ENCODE measurements around the gene TASP1. TPM values are rescaled to one million over a fixed set of nuclear protein-coding genes. Genes with fewer than 3 reads are reported as not detected.

Gene TASP1
- total RNA-seq, 4 donors from 2014 or later: 1.7 to 4.2 (median 2.7) TPM

GRCh38 chr20:13428684-13429083 lies 210.0 kb downstream of the TASP1 start:
- no peaks in the 10 kb centered on the region for H3K27me3 ChIP-seq
- H3K36me3 ChIP-seq: peaks cover 0 to 2% of the 10 kb centered on the region in 2 donors
- in situ Hi-C loops (cut with MboI; ENCODE audit: low sequenced_read_pairs in 4 of 4) (no loop called here), intact Hi-C loops (cut with DNase I; ENCODE audit: low total_unique reads) (no loop called here)
- no peaks in the 10 kb centered on the region for H3K4me1 ChIP-seq
- TF ChIP-seq CTCF (IDR thresholded peaks at IDR 0.05 in 4 of 5, conservative IDR thresholded peaks at IDR 0.05 in 1 of 5) (no peak), POLR2A (IDR thresholded peaks at IDR 0.05) (no peak)
- ATAC-seq (no peak), DNase-seq (no peak)
- no peak overlapping the region for H3K27ac ChIP-seq
- H3K9me3 ChIP-seq: no peaks in the 10 kb centered on the region
- no peak overlapping the region for H3K4me3 ChIP-seq

- ATAC-seq: no peak
- Histone ChIP-seq H3K4me3 (no peak overlapping the region), H3K4me1 (no peaks in the 10 kb centered on the region), H3K36me3 (no peaks in the 10 kb centered on the region), H3K9me3 (no peaks in the 10 kb centered on the region), H3K27me3 (no peaks in the 10 kb centered on the region), H3K27ac (no peak overlapping the region)
- TF ChIP-seq CTCF (IDR thresholded peaks at IDR 0.05 in 4 of 5, conservative IDR thresholded peaks at IDR 0.05 in 1 of 5) (no peak), POLR2A (IDR thresholded peaks at IDR 0.05) (no peak)
- in situ Hi-C loops (cut with MboI; ENCODE audit: low sequenced_read_pairs in 4 of 4): no loop called here
- intact Hi-C loops (cut with DNase I; ENCODE audit: low total_unique reads): no loop called here
- DNase-seq: no peak
These were observed 211.9 kb downstream of the TASP1 start for GRCh38 chr20:13426870-13427269.

GRCh38 chr20:13425381-13426135 lies 213.2 kb downstream of the TASP1 start:
- Histone ChIP-seq H3K4me3 (no peak overlapping the region), H3K4me1 (no peaks in the 10 kb centered on the region), H3K36me3 (no peaks in the 10 kb centered on the region), H3K27ac (no peak overlapping the region), H3K27me3 (no peaks in the 10 kb centered on the region), H3K9me3 (no peaks in the 10 kb centered on the region)
- DNase-seq (no peak), ATAC-seq (no peak)
- intact Hi-C loops (cut with DNase I; ENCODE audit: low total_unique reads) (no loop called here), in situ Hi-C loops (cut with MboI; ENCODE audit: low sequenced_read_pairs in 4 of 4) (no loop called here)
- no peak for TF ChIP-seq POLR2A (IDR thresholded peaks at IDR 0.05)
- TF ChIP-seq CTCF (IDR thresholded peaks at IDR 0.05 in 4 of 5, conservative IDR thresholded peaks at IDR 0.05 in 1 of 5): no peak

GRCh38 chr20:13424174-13424833 lies 214.4 kb downstream of the TASP1 start:
- DNase-seq: no peak
- no peaks in the 10 kb centered on the region for H3K36me3 ChIP-seq
- no peak overlapping the region for H3K4me3 ChIP-seq
- H3K27ac ChIP-seq: no peak overlapping the region
- no peak for ATAC-seq
- intact Hi-C loops (cut with DNase I; ENCODE audit: low total_unique reads) (no loop called here), in situ Hi-C loops (cut with MboI; ENCODE audit: low sequenced_read_pairs in 4 of 4) (no loop called here)
- no peaks in the 10 kb centered on the region for H3K27me3 ChIP-seq
- H3K9me3 ChIP-seq: no peaks in the 10 kb centered on the region
- H3K4me1 ChIP-seq: no peaks in the 10 kb centered on the region
- TF ChIP-seq CTCF (IDR thresholded peaks at IDR 0.05 in 4 of 5, conservative IDR thresholded peaks at IDR 0.05 in 1 of 5) (no peak), POLR2A (IDR thresholded peaks at IDR 0.05) (no peak)

All from gastrocnemius medialis (tissue), 4 donors.